ENCODE results near the gene OR14A16.

Gene OR14A16

GRCh38 chr1:247824023-247824422 lies at the start of gene OR14A16:
Gene OR14A16, minus strand, starts transcription at chr1:247824119. Its CDS starts 8,390 bp downstream, at chr1:247815729.
- no peak within 1 kb of the TSS for H3K27ac ChIP-seq (ENCODE audit: low read depth, low read length)

GRCh38 chr1:247865416-247865815 lies 41.5 kb upstream of the OR14A16 start:
- peaks cover 8% of the 10 kb centered on the region; the same call in 1 of the 2 replicates for H3K9me3 ChIP-seq (ENCODE audit: control insufficient read depth, insufficient read depth, low read depth, low read length)
- H3K36me3 ChIP-seq (ENCODE audit: control insufficient read depth, insufficient read depth, low read length), result no peaks in the 10 kb centered on the region
- H3K9ac ChIP-seq (ENCODE audit: low read length), result no peak overlapping the region
- H3K4me1 ChIP-seq (ENCODE audit: control insufficient read depth, insufficient read depth, low read length), result no peaks in the 10 kb centered on the region
- H3K27ac ChIP-seq (ENCODE audit: low read depth, low read length), result no peak overlapping the region
- no peak overlapping the region for H3K4me3 ChIP-seq (ENCODE audit: low read depth, low read length)
- H3K27me3 ChIP-seq (ENCODE audit: control insufficient read depth, insufficient read depth, low read length), result no peaks in the 10 kb centered on the region

More at GRCh38 chr1:247824023-247824422, at the start of gene OR14A16:
- H3K9ac ChIP-seq (ENCODE audit: low read length), result no peak within 1 kb of the TSS
- H3K9me3 ChIP-seq (ENCODE audit: control insufficient read depth, insufficient read depth, low read depth, low read length), result no peaks in the 10 kb centered on the region
- peaks cover 8% of the 10 kb centered on the region; the same call in 1 of the 2 replicates for H3K4me1 ChIP-seq (ENCODE audit: control insufficient read depth, insufficient read depth, low read length)
- no peak within 1 kb of the TSS for H3K4me3 ChIP-seq (ENCODE audit: low read depth, low read length)
- no peaks in the 10 kb centered on the region for H3K36me3 ChIP-seq (ENCODE audit: control insufficient read depth, insufficient read depth, low read length)
- H3K27me3 ChIP-seq (ENCODE audit: control insufficient read depth, insufficient read depth, low read length), result no peaks in the 10 kb centered on the region

- H3K36me3 ChIP-seq (ENCODE audit: control insufficient read depth, insufficient read depth, low read length), result no peaks in the 10 kb centered on the region
- no peaks in the 10 kb centered on the region for H3K4me1 ChIP-seq (ENCODE audit: control insufficient read depth, insufficient read depth, low read length)
- H3K9me3 ChIP-seq (ENCODE audit: control insufficient read depth, insufficient read depth, low read depth, low read length), result peaks cover 3% of the 10 kb centered on the region; the same call in 1 of the 2 replicates
- H3K4me3 ChIP-seq (ENCODE audit: low read depth, low read length), result no peak overlapping the region
- H3K27me3 ChIP-seq (ENCODE audit: control insufficient read depth, insufficient read depth, low read length), result no peaks in the 10 kb centered on the region
- H3K27ac ChIP-seq (ENCODE audit: low read depth, low read length), result no peak overlapping the region
- no peak overlapping the region for H3K9ac ChIP-seq (ENCODE audit: low read length)
These were observed 40.7 kb upstream of the OR14A16 start for GRCh38 chr1:247864644-247865043.

GRCh38 chr1:247862756-247863155 lies 38.8 kb upstream of the OR14A16 start:
- Histone ChIP-seq H3K27me3 (ENCODE audit: control insufficient read depth, insufficient read depth, low read length) (peaks cover 9% of the 10 kb centered on the region), H3K9ac (ENCODE audit: low read length) (no peak overlapping the region), H3K4me3 (ENCODE audit: low read depth, low read length) (no peak overlapping the region), H3K9me3 (ENCODE audit: control insufficient read depth, insufficient read depth, low read depth, low read length) (peaks cover under 1% of the 10 kb centered on the region; the same call in 1 of the 2 replicates), H3K4me1 (ENCODE audit: control insufficient read depth, insufficient read depth, low read length) (no peaks in the 10 kb centered on the region), H3K27ac (ENCODE audit: low read depth, low read length) (no peak overlapping the region), H3K36me3 (ENCODE audit: control insufficient read depth, insufficient read depth, low read length) (no peaks in the 10 kb centered on the region)

GRCh38 chr1:247857985-247858619 lies 34.2 kb upstream of the OR14A16 start:
- H3K9me3 ChIP-seq (ENCODE audit: control insufficient read depth, insufficient read depth, low read depth, low read length), result no peaks in the 10 kb centered on the region
- H3K4me3 ChIP-seq (ENCODE audit: low read depth, low read length), result peak overlapping the region; percentile 76
- no peak overlapping the region for H3K9ac ChIP-seq (ENCODE audit: low read length)
- no peak overlapping the region for H3K27ac ChIP-seq (ENCODE audit: low read depth, low read length)
- H3K27me3 ChIP-seq (ENCODE audit: control insufficient read depth, insufficient read depth, low read length), result peaks cover 25% of the 10 kb centered on the region
- H3K36me3 ChIP-seq (ENCODE audit: control insufficient read depth, insufficient read depth, low read length), result no peaks in the 10 kb centered on the region
- no peaks in the 10 kb centered on the region for H3K4me1 ChIP-seq (ENCODE audit: control insufficient read depth, insufficient read depth, low read length)

- H3K9ac ChIP-seq (ENCODE audit: low read length), result peak within 1 kb of the TSS; percentile 70
- no peaks in the 10 kb centered on the region for H3K36me3 ChIP-seq (ENCODE audit: control insufficient read depth, insufficient read depth, low read length)
- H3K27ac ChIP-seq (ENCODE audit: low read depth, low read length), result no peak within 1 kb of the TSS
- no peaks in the 10 kb centered on the region for H3K9me3 ChIP-seq (ENCODE audit: control insufficient read depth, insufficient read depth, low read depth, low read length)
- H3K4me3 ChIP-seq (ENCODE audit: low read depth, low read length), result peak within 1 kb of the TSS; percentile 76
- H3K27me3 ChIP-seq (ENCODE audit: control insufficient read depth, insufficient read depth, low read length), result peaks cover 25% of the 10 kb centered on the region
- no peaks in the 10 kb centered on the region for H3K4me1 ChIP-seq (ENCODE audit: control insufficient read depth, insufficient read depth, low read length)
These were observed 33.4 kb upstream of the OR14A16 start, which contains the start of gene TRIM58 for GRCh38 chr1:247857069-247857984. Gene TRIM58, plus strand, starts transcription at chr1:247857187. Its CDS starts 60 bp downstream, at chr1:247857247.

GRCh38 chr1:247855911-247856310 lies 32.0 kb upstream of the OR14A16 start:
- H3K27me3 ChIP-seq (ENCODE audit: control insufficient read depth, insufficient read depth, low read length), result peaks cover 25% of the 10 kb centered on the region
- H3K4me3 ChIP-seq (ENCODE audit: low read depth, low read length), result no peak overlapping the region
- H3K9me3 ChIP-seq (ENCODE audit: control insufficient read depth, insufficient read depth, low read depth, low read length), result no peaks in the 10 kb centered on the region
- no peak overlapping the region for H3K9ac ChIP-seq (ENCODE audit: low read length)
- H3K36me3 ChIP-seq (ENCODE audit: control insufficient read depth, insufficient read depth, low read length), result no peaks in the 10 kb centered on the region
- no peaks in the 10 kb centered on the region for H3K4me1 ChIP-seq (ENCODE audit: control insufficient read depth, insufficient read depth, low read length)
- H3K27ac ChIP-seq (ENCODE audit: low read depth, low read length), result no peak overlapping the region

GRCh38 chr1:247854899-247855545 lies 31.1 kb upstream of the OR14A16 start:
- peaks cover 25% of the 10 kb centered on the region for H3K27me3 ChIP-seq (ENCODE audit: control insufficient read depth, insufficient read depth, low read length)

GRCh38 chr1:247849616-247850015 lies 25.7 kb upstream of the OR14A16 start:
- Histone ChIP-seq H3K27me3 (ENCODE audit: control insufficient read depth, insufficient read depth, low read length) (no peaks in the 10 kb centered on the region), H3K27ac (ENCODE audit: low read depth, low read length) (no peak overlapping the region), H3K4me3 (ENCODE audit: low read depth, low read length) (no peak overlapping the region), H3K9ac (ENCODE audit: low read length) (no peak overlapping the region), H3K36me3 (ENCODE audit: control insufficient read depth, insufficient read depth, low read length) (no peaks in the 10 kb centered on the region), H3K9me3 (ENCODE audit: control insufficient read depth, insufficient read depth, low read depth, low read length) (no peaks in the 10 kb centered on the region), H3K4me1 (ENCODE audit: control insufficient read depth, insufficient read depth, low read length) (peaks cover 5% of the 10 kb centered on the region)

More at GRCh38 chr1:247854899-247855545, 31.1 kb upstream of the OR14A16 start:
- H3K27ac ChIP-seq (ENCODE audit: low read depth, low read length), result no peak overlapping the region
- H3K9ac ChIP-seq (ENCODE audit: low read length), result no peak overlapping the region
- no peaks in the 10 kb centered on the region for H3K9me3 ChIP-seq (ENCODE audit: control insufficient read depth, insufficient read depth, low read depth, low read length)
- H3K4me3 ChIP-seq (ENCODE audit: low read depth, low read length), result no peak overlapping the region
- H3K36me3 ChIP-seq (ENCODE audit: control insufficient read depth, insufficient read depth, low read length), result no peaks in the 10 kb centered on the region
- no peaks in the 10 kb centered on the region for H3K4me1 ChIP-seq (ENCODE audit: control insufficient read depth, insufficient read depth, low read length)

- H3K27me3 ChIP-seq (ENCODE audit: control insufficient read depth, insufficient read depth, low read length), result no peaks in the 10 kb centered on the region
- H3K4me1 ChIP-seq (ENCODE audit: control insufficient read depth, insufficient read depth, low read length), result peaks cover 11% of the 10 kb centered on the region
- no peak overlapping the region for H3K4me3 ChIP-seq (ENCODE audit: low read depth, low read length)
- H3K36me3 ChIP-seq (ENCODE audit: control insufficient read depth, insufficient read depth, low read length), result no peaks in the 10 kb centered on the region
- no peak overlapping the region for H3K9ac ChIP-seq (ENCODE audit: low read length)
- no peak overlapping the region for H3K27ac ChIP-seq (ENCODE audit: low read depth, low read length)
- H3K9me3 ChIP-seq (ENCODE audit: control insufficient read depth, insufficient read depth, low read depth, low read length), result no peaks in the 10 kb centered on the region
These were observed 24.4 kb upstream of the OR14A16 start for GRCh38 chr1:247848346-247848745.
